Caco-2 (cell line): ENCODE results near the gene SETD3. TPM values are rescaled to one million over a fixed set of nuclear protein-coding genes. Genes with fewer than 3 reads are reported as not detected.

Source experiments
- BruUV-seq: library from RNA; stranded (reverse); fragments of 400-500 nt; replicated peaks from 2 replicates; lab custom pipeline; 2021; lab: Mats Ljungman, UMichigan
- CTCF ChIA-PET: fragments of 300-600 bp; sonication (Branson Sonifier 250); formaldehyde crosslinking; loops from one replicate; lab custom pipeline; 2022; ENCODE audit warnings: antibody characterized with exemption; lab: Charles Lee
- POLR2A ChIA-PET: fragments of 300-600 bp; sonication (Branson Sonifier 250); formaldehyde crosslinking; loops from one replicate; lab custom pipeline; 2022; ENCODE audit warnings: antibody characterized with exemption; lab: Charles Lee
- DNase-seq, 2 experiments: peaks; one replicate each; pipeline versions ENCODE4 v3.0.0 to v3.0.0-alpha.2; 2020 to 2022
- H3K27me3 ChIP-seq: replicated peaks from 2 replicates; pipeline ENCODE4 v1.6.0; 2011; ENCODE audit warnings: low read length; ENCODE audit not compliant: control insufficient read depth, insufficient read depth
- H3K36me3 ChIP-seq: 2 replicates; pipeline ENCODE4 v1.5.1; 2011; ENCODE audit warnings: low read length; ENCODE audit not compliant: control insufficient read depth, insufficient read depth
- H3K4me1 ChIP-seq: fragments of 250-450 bp; sonication (Bioruptor Pico); 2 replicates; pipeline ENCODE4 v1.5.1; 2020; ENCODE audit warnings: mild to moderate bottlenecking
- H3K4me3 ChIP-seq: 2 replicates; pipeline ENCODE4 v1.5.1; 2011; ENCODE audit warnings: low read depth, mild to moderate bottlenecking, control low read depth, low read length
- H3K9me3 ChIP-seq: fragments of 250-450 bp; sonication (Bioruptor Pico); 2 replicates; pipeline ENCODE4 v1.5.1; 2020; ENCODE audit warnings: mild to moderate bottlenecking, moderate library complexity
- H3K27ac Mint-ChIP-seq: one replicate; pipeline ENCODE4 v1.8.0; 2022; ENCODE audit warnings: mixed read lengths; ENCODE audit not compliant: unreplicated experiment
- H3K27me3 Mint-ChIP-seq: one replicate; pipeline ENCODE4 v1.8.0; 2022; ENCODE audit warnings: mixed read lengths; ENCODE audit not compliant: insufficient read depth, unreplicated experiment
- H3K36me3 Mint-ChIP-seq: one replicate; pipeline ENCODE4 v1.8.0; 2022; ENCODE audit warnings: mild to moderate bottlenecking, mixed read lengths; ENCODE audit not compliant: insufficient read depth, unreplicated experiment
- H3K4me1 Mint-ChIP-seq: one replicate; pipeline ENCODE4 v1.8.0; 2022; ENCODE audit warnings: low read depth, mixed read lengths; ENCODE audit not compliant: unreplicated experiment
- H3K4me3 Mint-ChIP-seq: one replicate; pipeline ENCODE4 v1.8.0; 2022; ENCODE audit warnings: mild to moderate bottlenecking, moderate library complexity, mixed read lengths; ENCODE audit not compliant: unreplicated experiment
- H3K9me3 Mint-ChIP-seq: one replicate; pipeline ENCODE4 v1.8.0; 2022; ENCODE audit warnings: mixed read lengths; ENCODE audit not compliant: unreplicated experiment
- CTCF ChIP-seq, 2 experiments: fragments of 200-600 bp in 1 of 2; IDR thresholded peaks; 1 replicate in 1 of 2; 2 replicates in 1 of 2; pipeline versions ENCODE4 v1.5.1 to v1.8.0; 2011 to 2022; ENCODE audit warnings: antibody characterized with exemption in 1 of 2, control low read depth in 1 of 2, inconsistent platforms in 1 of 2, low read depth in 1 of 2, low read length in 1 of 2, mild to moderate bottlenecking in 1 of 2, moderate library complexity in 1 of 2; ENCODE audit not compliant: insufficient read depth in 1 of 2, severe bottlenecking in 1 of 2, unreplicated experiment in 1 of 2
- intact Hi-C: fragments of 100-400 bp; cut with micrococcal nuclease; formaldehyde crosslinking; loops from one replicate; pipeline ENCODE4 v1.10.0; 2022; ENCODE audit not compliant: unreplicated experiment
- total RNA-seq: library from RNA; stranded (reverse); gene quantifications from 2 replicates; pipeline ENCODE4 v1.2.3, GENCODE V29; 2022

SETD3 gene
- total RNA-seq, 1 experiment from 2014 or later = 74.3 TPM

- no peak for DNase-seq
- H3K4me1 Mint-ChIP-seq = peaks cover 8% of the 10 kb centered on the region
- no peak for TF ChIP-seq CTCF (IDR thresholded peaks at IDR 0.05; ENCODE audit: insufficient read depth in 1 of 2, low read depth in 1 of 2, low read length in 1 of 2, severe bottlenecking in 1 of 2, unreplicated experiment in 1 of 2)
- peaks cover 51% of the 10 kb centered on the region for H3K36me3 Mint-ChIP-seq
- Histone ChIP-seq H3K27me3 (no peaks in the 10 kb centered on the region), H3K4me3 (no peak overlapping the region), H3K4me1 (peaks cover 54% of the 10 kb centered on the region), H3K9me3 (no peaks in the 10 kb centered on the region), H3K36me3 (no peaks in the 10 kb centered on the region; the same call in 1 of the 2 replicates)
- no peaks in the 10 kb centered on the region for H3K27me3 Mint-ChIP-seq
- peak overlapping the region; percentile 58 for H3K4me3 Mint-ChIP-seq
- CTCF ChIA-PET = interaction anchor here (1.1 to 4.5 kb wide), 3 partner anchors 16 to 162 kb away, joined by 3 to 15 read pairs (median 3); partner anchors contain the start of gene CYP46A1
- no TSS peak for BruUV-seq
- H3K27ac Mint-ChIP-seq = peak overlapping the region; percentile 84
- intact Hi-C loops = loop anchor here (2.0 to 5.0 kb wide), 4 partner anchors 15 to 365 kb away; no protein-coding TSS in a partner anchor
- H3K9me3 Mint-ChIP-seq = no peaks in the 10 kb centered on the region
- POLR2A ChIA-PET = no interaction called here
These were observed 41.4 kb upstream of the SETD3 start for GRCh38 chr14:99522025-99522401.

- peaks cover 8% of the 10 kb centered on the region for H3K4me1 Mint-ChIP-seq
- Histone ChIP-seq H3K4me3 (no peak overlapping the region), H3K9me3 (no peaks in the 10 kb centered on the region), H3K27me3 (no peaks in the 10 kb centered on the region), H3K4me1 (peaks cover 54% of the 10 kb centered on the region), H3K36me3 (no peaks in the 10 kb centered on the region; the same call in 1 of the 2 replicates)
- H3K27me3 Mint-ChIP-seq = no peaks in the 10 kb centered on the region
- intact Hi-C loops = loop anchor here (2.0 to 5.0 kb wide), 4 partner anchors 15 to 366 kb away; no protein-coding TSS in a partner anchor
- H3K9me3 Mint-ChIP-seq = no peaks in the 10 kb centered on the region
- peaks cover 49% of the 10 kb centered on the region for H3K36me3 Mint-ChIP-seq
- H3K4me3 Mint-ChIP-seq = peak overlapping the region; percentile 58
- POLR2A ChIA-PET = no interaction called here
- no peak for TF ChIP-seq CTCF (IDR thresholded peaks at IDR 0.05; ENCODE audit: insufficient read depth in 1 of 2, low read depth in 1 of 2, low read length in 1 of 2, severe bottlenecking in 1 of 2, unreplicated experiment in 1 of 2)
- H3K27ac Mint-ChIP-seq = peak overlapping the region; percentile 84
- no TSS peak for BruUV-seq
- CTCF ChIA-PET = interaction anchor here (1.1 to 4.5 kb wide), 3 partner anchors 16 to 163 kb away, joined by 3 to 15 read pairs (median 3); partner anchors contain the start of gene CYP46A1
- DNase-seq = no peak
These were observed 40.7 kb upstream of the SETD3 start for GRCh38 chr14:99521176-99522024.

GRCh38 chr14:99520571-99521081 lies 40.0 kb upstream of the SETD3 start:
- no peaks in the 10 kb centered on the region for H3K9me3 Mint-ChIP-seq
- peak overlapping the region; percentile 84 for H3K27ac Mint-ChIP-seq

More at GRCh38 chr14:99520571-99521081, 40.0 kb upstream of the SETD3 start:
- TF ChIP-seq CTCF (IDR thresholded peaks at IDR 0.05; ENCODE audit: insufficient read depth in 1 of 2, low read depth in 1 of 2, low read length in 1 of 2, severe bottlenecking in 1 of 2, unreplicated experiment in 1 of 2) = no peak
- no TSS peak for BruUV-seq
- intact Hi-C loops = loop anchor here (5.0 kb wide), 2 partner anchors 212 to 367 kb away; no protein-coding TSS in a partner anchor
- ChIA-PET POLR2A (no interaction called here), CTCF (no interaction called here)
- H3K36me3 Mint-ChIP-seq = peaks cover 56% of the 10 kb centered on the region
- no peaks in the 10 kb centered on the region for H3K9me3 ChIP-seq
- no peaks in the 10 kb centered on the region for H3K27me3 ChIP-seq
- no peaks in the 10 kb centered on the region for H3K27me3 Mint-ChIP-seq
- peaks cover 8% of the 10 kb centered on the region for H3K4me1 Mint-ChIP-seq
- peak in 1 of 2 experiments; percentile 25 for DNase-seq
- H3K36me3 ChIP-seq = no peaks in the 10 kb centered on the region; the same call in 1 of the 2 replicates
- peaks cover 53% of the 10 kb centered on the region for H3K4me1 ChIP-seq
- H3K4me3 Mint-ChIP-seq = peak overlapping the region; percentile 22
- no peak overlapping the region for H3K4me3 ChIP-seq
